ENCODE results near the gene MTR.
"Not testable (repeated sequence)": the region's sequence is repeated elsewhere in the genome, so short reads cannot be mapped to it uniquely, and the experiment has no call there.

- not testable (repeated sequence) for TF ChIP-seq GTF2F1 (IDR thresholded peaks at IDR 0.05; ENCODE audit: low read depth, low read length); ZBTB7A (IDR thresholded peaks at IDR 0.05; ENCODE audit: borderline replicate concordance, control insufficient read depth, low read depth, low read length)
Observed at GRCh38 chr1:236911047-236911446, 116.0 kb downstream of the MTR start.

Data from K562 (cell line).